GM18508 (cell line): Measurements from ENCODE around the gene TJP3.

Experiments
- ATAC-seq: cut with Tn5 transposase; IDR thresholded peaks from one replicate; pipeline ENCODE4 v1.9.1; 2021; ENCODE audit warnings: moderate number of reproducible peaks; ENCODE audit not compliant: insufficient read depth, unreplicated experiment

The TJP3 gene

GRCh38 chr19:3670796-3671679 is 37.1 kb upstream of the TJP3 start:
- ATAC-seq: no peak

- ATAC-seq: no peak
Measured at GRCh38 chr19:3671680-3672574, 36.3 kb upstream of the TJP3 start.

DNA sequence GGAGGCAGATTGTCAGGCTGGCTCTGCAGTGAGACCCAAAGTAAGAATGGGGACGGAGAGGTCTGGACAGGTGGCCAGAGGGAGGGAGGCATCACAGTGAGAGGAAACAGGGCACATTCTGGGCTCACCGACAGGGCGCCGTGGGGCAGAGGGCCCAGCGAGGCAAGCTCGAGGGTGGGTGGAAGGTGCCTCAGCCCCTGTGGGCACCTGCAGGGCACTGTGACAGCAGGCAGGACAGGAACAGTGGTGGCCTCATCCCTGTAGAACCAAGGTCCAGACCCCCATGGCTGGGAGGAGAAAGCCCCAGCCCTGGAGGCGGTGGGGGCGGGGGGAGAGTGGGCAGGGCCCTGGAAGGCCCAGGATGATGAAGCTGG is 35.6 kb upstream of the TJP3 start:
- ATAC-seq: no peak

GRCh38 chr19:3672993-3673392 is 35.2 kb upstream of the TJP3 start:
- no peak for ATAC-seq

DNA sequence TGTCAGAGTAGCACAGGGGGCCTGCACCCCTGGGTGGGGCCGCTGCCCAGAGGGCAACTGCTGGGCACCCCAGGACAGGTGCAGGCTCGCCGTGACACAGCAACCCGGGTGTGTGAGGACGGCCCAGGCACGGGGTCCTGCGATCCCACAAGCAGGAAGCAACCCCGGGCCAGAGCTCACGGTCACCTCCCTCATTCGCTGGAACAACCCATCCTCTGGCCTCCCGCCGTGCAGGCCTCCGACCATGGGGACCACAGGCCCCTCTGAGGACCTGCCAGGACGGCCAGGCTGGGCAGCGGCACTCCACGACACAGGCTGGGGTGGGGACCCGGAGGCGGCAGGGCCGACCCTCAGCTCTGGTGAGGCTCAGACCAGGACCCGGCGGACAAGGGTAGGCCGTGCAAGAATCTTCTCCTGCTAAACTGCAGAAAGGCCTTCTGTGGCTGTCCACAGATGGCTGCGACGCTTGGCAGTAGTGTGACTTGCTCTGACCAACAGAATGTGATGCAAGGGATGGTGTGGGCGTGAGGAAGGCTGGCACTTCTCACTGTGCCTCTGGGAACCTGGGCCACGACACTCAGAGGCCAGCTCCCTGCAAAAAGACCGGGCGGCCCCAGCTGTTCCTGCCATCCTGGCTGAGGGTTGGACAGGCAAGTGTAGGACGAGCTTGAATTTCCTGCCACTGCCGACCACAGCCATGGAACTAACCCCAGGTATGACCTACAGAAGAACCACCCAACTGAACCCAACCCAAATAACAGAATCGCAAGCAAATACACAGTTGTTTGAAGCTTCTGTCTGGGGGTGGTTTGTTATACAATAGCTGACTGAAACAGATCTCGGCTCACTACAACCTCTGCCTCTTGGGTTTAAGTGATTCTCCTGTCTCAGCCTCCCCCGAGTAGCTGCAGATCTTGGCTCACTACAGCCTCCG is 34.4 kb upstream of the TJP3 start:
- ATAC-seq: no peak

GRCh38 chr19:3674784-3675543 is 33.2 kb upstream of the TJP3 start:
- ATAC-seq: no peak

GRCh38 chr19:3678188-3678587 is 30.0 kb upstream of the TJP3 start:
- no peak for ATAC-seq

DNA sequence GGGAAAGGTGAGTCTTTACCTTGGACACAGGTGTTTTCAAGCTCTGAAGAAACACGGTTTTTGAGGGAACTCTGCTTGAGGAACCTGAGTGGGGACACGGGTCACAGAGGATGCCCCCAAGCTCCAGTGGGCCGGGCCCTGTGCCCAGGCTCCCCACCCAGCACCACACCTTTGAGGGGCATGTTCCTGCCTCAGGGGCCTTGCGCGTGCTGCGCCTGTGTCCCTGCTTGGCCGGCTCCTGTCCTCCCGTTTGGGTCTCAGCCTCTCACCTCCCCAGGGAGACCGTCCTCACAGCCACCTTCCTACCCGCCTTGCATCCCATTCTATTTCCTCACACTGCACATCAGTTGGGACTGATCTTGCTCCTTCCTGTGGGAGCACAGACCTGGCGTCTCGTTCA is 29.0 kb upstream of the TJP3 start:
- no peak for ATAC-seq

GRCh38 chr19:3679581-3679980 is 28.6 kb upstream of the TJP3 start:
- no peak for ATAC-seq

- no peak for ATAC-seq
Measured at GRCh38 chr19:3680939-3681338, 27.2 kb upstream of the TJP3 start.

DNA sequence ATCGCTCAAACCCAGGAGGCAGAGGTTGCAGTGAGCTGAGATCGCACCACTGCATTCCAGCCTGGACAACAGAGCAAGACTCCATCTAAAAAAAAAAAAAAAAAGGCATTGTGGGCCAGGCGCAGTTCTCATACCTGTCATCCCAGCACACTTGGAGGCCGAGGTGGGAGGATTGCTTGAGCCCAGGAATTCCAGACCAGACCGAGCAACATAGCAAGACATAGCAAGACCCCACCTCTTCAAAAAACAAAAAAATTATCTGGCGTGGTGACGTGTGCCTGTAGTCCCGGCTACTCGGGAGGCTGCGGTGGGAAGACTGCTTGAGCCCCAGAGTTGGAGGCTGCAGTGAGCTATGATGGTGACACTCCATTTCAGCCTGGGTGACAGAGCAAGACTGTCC is 25.9 kb upstream of the TJP3 start:
- no peak for ATAC-seq

DNA sequence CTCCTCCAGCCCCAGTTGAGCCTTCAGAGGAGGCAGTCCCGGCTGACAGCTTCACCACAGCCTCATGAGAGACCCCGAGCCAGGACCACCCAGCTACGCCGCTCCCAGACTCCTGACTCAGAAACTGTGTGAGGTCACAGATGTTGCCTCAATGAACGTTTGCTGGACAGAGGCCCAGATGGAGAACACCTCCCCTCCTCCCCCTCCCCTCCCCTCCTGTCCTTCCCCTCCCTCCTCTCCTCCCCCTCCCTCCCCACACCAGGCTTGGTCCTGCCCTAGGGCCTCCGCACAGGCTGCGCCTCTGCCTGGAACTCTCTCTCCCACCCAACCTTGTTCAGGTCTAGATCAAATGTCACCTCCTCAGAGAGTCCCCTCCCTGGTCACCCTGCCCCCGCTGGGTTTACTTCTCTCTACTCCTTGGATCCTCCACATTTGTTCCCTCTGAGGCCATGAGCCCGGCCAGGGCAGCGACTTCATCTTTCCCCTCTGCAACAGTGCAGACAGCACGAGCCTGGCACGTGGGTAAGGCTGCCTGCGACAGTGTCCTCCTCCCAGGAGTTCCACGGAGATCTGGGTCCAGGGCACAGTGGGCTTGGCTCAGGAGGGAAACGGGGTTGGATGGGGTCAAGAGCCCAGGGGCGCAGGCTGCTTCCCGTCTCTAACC is 25.3 kb upstream of the TJP3 start:
- ATAC-seq: no peak

GRCh38 chr19:3683405-3684053 is 24.7 kb upstream of the TJP3 start:
- no peak for ATAC-seq

GRCh38 chr19:3684054-3684816 is 23.9 kb upstream of the TJP3 start:
- ATAC-seq: no peak

GRCh38 chr19:3684817-3685410 is 23.3 kb upstream of the TJP3 start:
- no peak for ATAC-seq

DNA sequence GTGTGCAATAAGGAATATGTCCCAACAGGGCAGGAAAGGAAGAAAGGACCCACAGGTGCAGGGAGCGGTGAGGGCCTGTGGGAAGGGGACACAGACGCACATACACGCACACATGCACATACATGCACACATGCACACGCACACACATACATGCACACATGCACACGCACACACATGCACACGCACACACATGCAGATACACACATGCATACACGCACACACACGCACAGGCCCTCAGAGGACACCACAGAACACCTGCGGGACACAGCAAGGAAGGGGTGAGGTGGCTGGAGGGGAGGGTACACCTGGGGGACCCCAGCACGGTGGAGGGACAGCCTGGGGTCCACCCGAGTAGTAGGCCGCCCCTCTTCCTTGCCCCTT is 20.8 kb upstream of the TJP3 start:
- no peak for ATAC-seq
